H1 (cell line): ENCODE data around the gene BLCAP. TPM values are rescaled to one million over a fixed set of nuclear protein-coding genes. Genes with fewer than 3 reads are reported as not detected.

ENCODE experiments used
- CHD1 ChIP-seq: IDR thresholded peaks from 2 replicates; pipeline ENCODE4 v1.6.1; 2012; ENCODE audit warnings: low read depth, low read length, improper control_type of control experiment
- CHD2 ChIP-seq: IDR thresholded peaks from 2 replicates; pipeline ENCODE4 v1.6.1; 2012; ENCODE audit warnings: low read length, improper control_type of control experiment
- FOSL1 ChIP-seq: IDR thresholded peaks from 2 replicates; pipeline ENCODE4 v1.6.1; 2011; ENCODE audit warnings: mild to moderate bottlenecking, low read depth, low read length, moderate library complexity; ENCODE audit not compliant: insufficient read depth
- MAFK ChIP-seq: IDR thresholded peaks from 2 replicates; pipeline ENCODE4 v1.6.1; 2012; ENCODE audit warnings: low read depth, mild to moderate bottlenecking, improper control_type of control experiment, low read length
- NRF1 ChIP-seq: IDR thresholded peaks from 2 replicates; pipeline ENCODE4 v1.6.1; 2011; ENCODE audit warnings: mild to moderate bottlenecking, low read depth, low read length, improper control_type of control experiment
- POU5F1 ChIP-seq: IDR thresholded peaks from 2 replicates; pipeline ENCODE4 v1.6.1; 2011; ENCODE audit warnings: low read depth, mild to moderate bottlenecking, low read length, moderate library complexity
- SIRT6 ChIP-seq: IDR thresholded peaks from one replicate; pipeline ENCODE4 v1.7.1; 2012; ENCODE audit warnings: low read length, inconsistent platforms
- SP1 ChIP-seq: IDR thresholded peaks from 2 replicates; pipeline ENCODE4 v1.6.1; 2011; ENCODE audit warnings: low read depth, low read length
- TAF1 ChIP-seq: IDR thresholded peaks from 2 replicates; pipeline ENCODE4 v1.6.1; 2011; ENCODE audit warnings: mild to moderate bottlenecking, low read depth, low read length
- TCF12 ChIP-seq: IDR thresholded peaks from 2 replicates; pipeline ENCODE4 v1.6.1; 2011; ENCODE audit warnings: low read depth, mild to moderate bottlenecking, low read length
- polyA plus RNA-seq, 7 experiments: library from polyadenylated mRNA; depleted of rRNA in 3 of 7; stranded (reverse) in 5 of 7; unstranded in 2 of 7; fragments of >200 nt in 5 of 7; fragments of 200-250 nt in 2 of 7; gene quantifications; 1 replicate in 5 of 7; 2 replicates in 1 of 7; 4 replicates in 1 of 7; pipeline versions ENCODE4 v1.2.1 to v1.2.3, GENCODE V29; 2011 to 2013; ENCODE audit warnings: missing spikeins in 2 of 7, mixed read lengths in 2 of 7
- total RNA-seq: library from RNA; stranded (reverse); fragmentation: NEBNext Ultra II Directional; extraction: Animal tissue kit (Norgen Biotek cat#: 25700); gene quantifications from 2 replicates; pipeline ENCODE4 v1.2.1, GENCODE V29; 2021

BLCAP gene
- total and polyA plus RNA-seq, 2 of the 8 experiments (the other 6 are each of a cell fraction or from before 2014, with no cell fraction given) = 60.3 to 72.2 TPM

GRCh38 chr20:37477041-37477440 is 50.6 kb downstream of the BLCAP start (continued):
- TF ChIP-seq CHD2 (no peak), POU5F1 (no peak), NRF1 (no peak), TAF1 (no peak), TCF12 (no peak), MAFK (no peak), SIRT6 (no peak), SP1 (no peak), FOSL1 (no peak), CHD1 (no peak)
- TF ChIP-seq, all 59 proteins: peak for 0
